Activated T-cell treated with anti-CD3 and anti-CD28 coated beads, Interleukin-2, amount 50 U/mL, for 4 hours (primary cell): ENCODE measurements around the gene DPP6. TPM values are rescaled to one million over a fixed set of nuclear protein-coding genes. Genes with fewer than 3 reads are reported as not detected.

Experiments
- ATAC-seq, 2 donors: fragments of 200-7000 bp; cut with Tn5 transposase; one replicate each; pipeline ENCODE4 v1.10.0; 2021
- DNase-seq: peaks from one replicate; pipeline ENCODE4 v3.0.0-alpha.2; 2020
- H3K27me3 Mint-ChIP-seq: one replicate; pipeline ENCODE4 v1.8.0; 2021; ENCODE audit warnings: low read depth, mixed read lengths
- H3K36me3 Mint-ChIP-seq: one replicate; pipeline ENCODE4 v1.8.0; 2022; ENCODE audit warnings: mixed read lengths; ENCODE audit not compliant: insufficient read depth
- H3K4me1 Mint-ChIP-seq: one replicate; pipeline ENCODE4 v1.8.0; 2021; ENCODE audit warnings: low read depth, mixed read lengths
- H3K4me3 Mint-ChIP-seq: one replicate; pipeline ENCODE4 v1.8.0; 2021; ENCODE audit warnings: mild to moderate bottlenecking, moderate library complexity, mixed read lengths
- H3K9me3 Mint-ChIP-seq: one replicate; pipeline ENCODE4 v1.8.0; 2021; ENCODE audit warnings: mixed read lengths
- total RNA-seq, 3 donors: library from RNA; stranded (reverse); gene quantifications; one replicate each; pipeline ENCODE4 v1.2.1, GENCODE V29; 2021

DPP6 gene
- total RNA-seq, 3 donors from 2014 or later, result not detected

GRCh38 chr7:154709840-154710520 lies 657.8 kb downstream of the DPP6 start:
- Mint-ChIP-seq H3K36me3 (no peaks in the 10 kb centered on the region), H3K4me3 (no peak overlapping the region), H3K4me1 (no peaks in the 10 kb centered on the region), H3K9me3 (peaks cover 10% of the 10 kb centered on the region), H3K27me3 (no peaks in the 10 kb centered on the region)
- no peak for DNase-seq
- ATAC-seq, result no peak

- no peak overlapping the region for H3K4me3 Mint-ChIP-seq
Observed at GRCh38 chr7:154720016-154720415, 667.8 kb downstream of the DPP6 start.

GRCh38 chr7:154721086-154721485 lies 668.9 kb downstream of the DPP6 start:
- Mint-ChIP-seq H3K4me1 (no peaks in the 10 kb centered on the region), H3K27me3 (peaks cover 13% of the 10 kb centered on the region), H3K4me3 (no peak overlapping the region), H3K9me3 (peaks cover 20% of the 10 kb centered on the region), H3K36me3 (no peaks in the 10 kb centered on the region)
- no peak for ATAC-seq
- no peak for DNase-seq

More at GRCh38 chr7:154720016-154720415, 667.8 kb downstream of the DPP6 start:
- Mint-ChIP-seq H3K4me1 (no peaks in the 10 kb centered on the region), H3K36me3 (no peaks in the 10 kb centered on the region), H3K27me3 (peaks cover 13% of the 10 kb centered on the region), H3K9me3 (peaks cover 10% of the 10 kb centered on the region)
- no peak for ATAC-seq
- DNase-seq, result no peak

- Mint-ChIP-seq H3K4me1 (no peaks in the 10 kb centered on the region), H3K27me3 (no peaks in the 10 kb centered on the region)
- ATAC-seq, result no peak
Observed at GRCh38 chr7:154726368-154726767, 674.2 kb downstream of the DPP6 start.

GRCh38 chr7:154729056-154729455 lies 676.9 kb downstream of the DPP6 start:
- ATAC-seq, result no peak
- peaks cover 26% of the 10 kb centered on the region for H3K9me3 Mint-ChIP-seq
- H3K4me3 Mint-ChIP-seq, result no peak overlapping the region
- no peaks in the 10 kb centered on the region for H3K27me3 Mint-ChIP-seq
- no peak for DNase-seq
- H3K4me1 Mint-ChIP-seq, result no peaks in the 10 kb centered on the region
- no peaks in the 10 kb centered on the region for H3K36me3 Mint-ChIP-seq

More at GRCh38 chr7:154726368-154726767, 674.2 kb downstream of the DPP6 start:
- H3K36me3 Mint-ChIP-seq, result no peaks in the 10 kb centered on the region
- no peak overlapping the region for H3K4me3 Mint-ChIP-seq
- no peak for DNase-seq
- peaks cover 26% of the 10 kb centered on the region for H3K9me3 Mint-ChIP-seq

GRCh38 chr7:154735766-154736165 lies 683.6 kb downstream of the DPP6 start:
- ATAC-seq, result no peak
- H3K4me3 Mint-ChIP-seq, result no peak overlapping the region
- no peaks in the 10 kb centered on the region for H3K4me1 Mint-ChIP-seq
- no peaks in the 10 kb centered on the region for H3K9me3 Mint-ChIP-seq
- H3K36me3 Mint-ChIP-seq, result no peaks in the 10 kb centered on the region
- DNase-seq, result no peak
- no peaks in the 10 kb centered on the region for H3K27me3 Mint-ChIP-seq

GRCh38 chr7:154736389-154736788 lies 684.2 kb downstream of the DPP6 start:
- H3K4me3 Mint-ChIP-seq, result no peak overlapping the region
- no peaks in the 10 kb centered on the region for H3K4me1 Mint-ChIP-seq
- DNase-seq (no peak), ATAC-seq (no peak)
- no peaks in the 10 kb centered on the region for H3K9me3 Mint-ChIP-seq
- no peaks in the 10 kb centered on the region for H3K27me3 Mint-ChIP-seq
- no peaks in the 10 kb centered on the region for H3K36me3 Mint-ChIP-seq

GRCh38 chr7:154738216-154738615 lies 686.0 kb downstream of the DPP6 start:
- DNase-seq (no peak), ATAC-seq (no peak)
- no peaks in the 10 kb centered on the region for H3K9me3 Mint-ChIP-seq
- H3K27me3 Mint-ChIP-seq, result peaks cover 3% of the 10 kb centered on the region
- no peak overlapping the region for H3K4me3 Mint-ChIP-seq
- no peaks in the 10 kb centered on the region for H3K36me3 Mint-ChIP-seq
- no peaks in the 10 kb centered on the region for H3K4me1 Mint-ChIP-seq

- Mint-ChIP-seq H3K9me3 (no peaks in the 10 kb centered on the region), H3K4me3 (no peak overlapping the region), H3K27me3 (peaks cover 4% of the 10 kb centered on the region), H3K36me3 (no peaks in the 10 kb centered on the region), H3K4me1 (no peaks in the 10 kb centered on the region)
- DNase-seq (no peak), ATAC-seq (no peak)
Observed at GRCh38 chr7:154741131-154741530, 688.9 kb downstream of the DPP6 start.

- Mint-ChIP-seq H3K4me3 (no peak overlapping the region), H3K4me1 (no peaks in the 10 kb centered on the region), H3K27me3 (peaks cover 4% of the 10 kb centered on the region), H3K9me3 (no peaks in the 10 kb centered on the region), H3K36me3 (no peaks in the 10 kb centered on the region)
- DNase-seq (no peak), ATAC-seq (no peak)
Observed at GRCh38 chr7:154743206-154743605, 691.0 kb downstream of the DPP6 start.

- DNase-seq (no peak), ATAC-seq (no peak)
- no peaks in the 10 kb centered on the region for H3K4me1 Mint-ChIP-seq
- H3K9me3 Mint-ChIP-seq, result no peaks in the 10 kb centered on the region
- peaks cover 4% of the 10 kb centered on the region for H3K27me3 Mint-ChIP-seq
- H3K4me3 Mint-ChIP-seq, result no peak overlapping the region
- no peaks in the 10 kb centered on the region for H3K36me3 Mint-ChIP-seq
Observed at GRCh38 chr7:154744256-154744860, 692.2 kb downstream of the DPP6 start.

GRCh38 chr7:154744861-154745258 lies 692.7 kb downstream of the DPP6 start:
- H3K9me3 Mint-ChIP-seq, result no peaks in the 10 kb centered on the region
- no peaks in the 10 kb centered on the region for H3K36me3 Mint-ChIP-seq
- peaks cover 4% of the 10 kb centered on the region for H3K27me3 Mint-ChIP-seq
- DNase-seq (no peak), ATAC-seq (no peak)
- no peak overlapping the region for H3K4me3 Mint-ChIP-seq
- no peaks in the 10 kb centered on the region for H3K4me1 Mint-ChIP-seq

- peaks cover 2% of the 10 kb centered on the region for H3K27me3 Mint-ChIP-seq
- no peaks in the 10 kb centered on the region for H3K9me3 Mint-ChIP-seq
- no peak overlapping the region for H3K4me3 Mint-ChIP-seq
- no peaks in the 10 kb centered on the region for H3K4me1 Mint-ChIP-seq
- ATAC-seq, result no peak
- H3K36me3 Mint-ChIP-seq, result no peaks in the 10 kb centered on the region
- DNase-seq, result no peak
Observed at GRCh38 chr7:154746571-154747360, 694.6 kb downstream of the DPP6 start.

GRCh38 chr7:154748089-154748786 lies 696.0 kb downstream of the DPP6 start:
- Mint-ChIP-seq H3K36me3 (no peaks in the 10 kb centered on the region), H3K4me1 (no peaks in the 10 kb centered on the region), H3K4me3 (no peak overlapping the region), H3K27me3 (peaks cover under 1% of the 10 kb centered on the region), H3K9me3 (no peaks in the 10 kb centered on the region)
- ATAC-seq, result no peak
- DNase-seq, result no peak
